Measurements from ENCODE around the gene DSCAML1.

DNA sequence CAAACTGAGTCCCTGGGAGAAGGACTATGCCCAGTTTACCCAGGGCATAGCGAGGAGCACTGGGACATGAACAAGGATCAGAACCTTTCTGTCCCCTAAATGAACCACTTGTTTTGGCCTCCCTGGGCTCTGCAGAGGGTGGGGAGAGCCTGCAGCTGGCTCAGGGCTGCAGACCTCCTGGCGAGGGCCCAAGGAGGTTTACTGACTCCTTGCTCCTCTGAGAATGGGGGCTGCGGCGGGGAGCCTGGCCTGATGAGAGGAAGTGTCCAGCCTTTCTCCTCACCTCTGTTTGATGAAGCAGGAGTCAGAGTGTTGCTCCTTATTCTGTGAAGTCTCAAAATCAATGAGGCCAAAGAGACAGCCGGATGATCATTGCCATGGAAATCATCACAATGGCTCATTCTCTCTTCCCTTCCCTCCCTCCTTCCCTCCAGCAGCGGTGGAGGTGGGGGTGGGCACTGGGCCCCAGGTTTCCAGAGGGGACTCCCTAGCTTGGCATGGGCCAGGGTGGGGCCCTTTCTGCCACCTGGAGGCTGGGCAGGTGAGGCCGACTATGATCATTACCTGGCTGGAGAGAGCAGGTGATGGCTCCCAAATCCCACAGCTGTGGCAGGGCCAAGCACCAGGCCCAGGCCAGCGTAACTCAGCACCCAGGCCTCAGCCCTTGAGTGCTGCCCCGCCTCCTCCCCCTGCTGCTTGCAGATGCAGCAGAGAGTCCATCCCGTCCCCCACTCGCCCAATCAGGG is 299.6 kb downstream of the DSCAML1 start:
- TF ChIP-seq, protein P1, sequence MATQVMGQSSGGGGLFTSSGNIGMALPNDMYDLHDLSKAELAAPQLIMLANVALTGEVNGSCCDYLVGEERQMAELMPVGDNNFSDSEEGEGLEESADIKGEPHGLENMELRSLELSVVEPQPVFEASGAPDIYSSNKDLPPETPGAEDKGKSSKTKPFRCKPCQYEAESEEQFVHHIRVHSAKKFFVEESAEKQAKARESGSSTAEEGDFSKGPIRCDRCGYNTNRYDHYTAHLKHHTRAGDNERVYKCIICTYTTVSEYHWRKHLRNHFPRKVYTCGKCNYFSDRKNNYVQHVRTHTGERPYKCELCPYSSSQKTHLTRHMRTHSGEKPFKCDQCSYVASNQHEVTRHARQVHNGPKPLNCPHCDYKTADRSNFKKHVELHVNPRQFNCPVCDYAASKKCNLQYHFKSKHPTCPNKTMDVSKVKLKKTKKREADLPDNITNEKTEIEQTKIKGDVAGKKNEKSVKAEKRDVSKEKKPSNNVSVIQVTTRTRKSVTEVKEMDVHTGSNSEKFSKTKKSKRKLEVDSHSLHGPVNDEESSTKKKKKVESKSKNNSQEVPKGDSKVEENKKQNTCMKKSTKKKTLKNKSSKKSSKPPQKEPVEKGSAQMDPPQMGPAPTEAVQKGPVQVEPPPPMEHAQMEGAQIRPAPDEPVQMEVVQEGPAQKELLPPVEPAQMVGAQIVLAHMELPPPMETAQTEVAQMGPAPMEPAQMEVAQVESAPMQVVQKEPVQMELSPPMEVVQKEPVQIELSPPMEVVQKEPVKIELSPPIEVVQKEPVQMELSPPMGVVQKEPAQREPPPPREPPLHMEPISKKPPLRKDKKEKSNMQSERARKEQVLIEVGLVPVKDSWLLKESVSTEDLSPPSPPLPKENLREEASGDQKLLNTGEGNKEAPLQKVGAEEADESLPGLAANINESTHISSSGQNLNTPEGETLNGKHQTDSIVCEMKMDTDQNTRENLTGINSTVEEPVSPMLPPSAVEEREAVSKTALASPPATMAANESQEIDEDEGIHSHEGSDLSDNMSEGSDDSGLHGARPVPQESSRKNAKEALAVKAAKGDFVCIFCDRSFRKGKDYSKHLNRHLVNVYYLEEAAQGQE (IDR thresholded peaks at IDR 0.05; ENCODE audit: insufficient read depth in 1 of 2, low read depth in 2 of 2, low read length in 2 of 2) = no peak
- TF ChIP-seq POLR2AphosphoS5 (IDR thresholded peaks at IDR 0.05; ENCODE audit: low read depth, low read length) = no peak
